ENCODE data around the gene TMEM14B.

The TMEM14B gene

GRCh38 chr6:10759884-10760329 lies 12.3 kb downstream of the TMEM14B start:
- CTCF ChIA-PET, result interaction anchor here (0.6 to 0.8 kb wide), 4 partner anchors 20 to 329 kb away, joined by 3 to 6 read pairs (median 4); no protein-coding TSS in a partner anchor
- POLR2A ChIA-PET (ENCODE audit: low non-redundant PET), result interaction anchor here (0.5 kb wide), 1 partner anchor 65 kb away, joined by 6 read pairs; the partner anchor contains the start of gene PAK1IP1
- peak; percentile 89 for DNase-seq (ENCODE audit: low spot score)
- no peak for TF ChIP-seq CTCF (conservative IDR thresholded peaks at IDR 0.05; ENCODE audit: low read depth)
- H3K27ac ChIP-seq, result peak overlapping the region; percentile 85

GRCh38 chr6:10763006-10763405 lies 15.4 kb downstream of the TMEM14B start:
- CTCF ChIA-PET, result interaction anchor here (0.7 to 0.9 kb wide), 2 partner anchors 11 to 38 kb away, joined by 3 read pairs; no protein-coding TSS in a partner anchor

GRCh38 chr6:10769419-10769818 lies 21.8 kb downstream of the TMEM14B start:
- ChIA-PET POLR2A (ENCODE audit: low non-redundant PET) (no interaction called here), CTCF (interaction anchor here (1.2 kb wide), 1 partner anchor 8 kb away, joined by 3 read pairs; no protein-coding TSS in a partner anchor)
- DNase-seq (ENCODE audit: low spot score), result no peak
- H3K27ac ChIP-seq, result no peak overlapping the region
- TF ChIP-seq CTCF (conservative IDR thresholded peaks at IDR 0.05; ENCODE audit: low read depth), result no peak

More at GRCh38 chr6:10763006-10763405, 15.4 kb downstream of the TMEM14B start:
- POLR2A ChIA-PET (ENCODE audit: low non-redundant PET), result no interaction called here
- no peak overlapping the region for H3K27ac ChIP-seq
- DNase-seq (ENCODE audit: low spot score), result no peak
- TF ChIP-seq CTCF (conservative IDR thresholded peaks at IDR 0.05; ENCODE audit: low read depth), result no peak

GRCh38 chr6:10771371-10771894 lies 23.8 kb downstream of the TMEM14B start:
- no peak for TF ChIP-seq CTCF (conservative IDR thresholded peaks at IDR 0.05; ENCODE audit: low read depth)
- no peak for DNase-seq (ENCODE audit: low spot score)
- CTCF ChIA-PET, result no interaction called here
- POLR2A ChIA-PET (ENCODE audit: low non-redundant PET), result no interaction called here
- no peak overlapping the region for H3K27ac ChIP-seq

GRCh38 chr6:10778230-10778629 lies 30.6 kb downstream of the TMEM14B start:
- DNase-seq (ENCODE audit: low spot score), result no peak
- CTCF ChIA-PET, result no interaction called here

GRCh38 chr6:10779076-10779475 lies 31.5 kb downstream of the TMEM14B start:
- ChIA-PET CTCF (interaction anchor here (0.8 kb wide), 1 partner anchor 22 kb away, joined by 6 read pairs; no protein-coding TSS in a partner anchor), POLR2A (ENCODE audit: low non-redundant PET) (interaction anchor here (0.5 kb wide), 1 partner anchor 85 kb away, joined by 3 read pairs; no protein-coding TSS in a partner anchor)
- no peak overlapping the region for H3K27ac ChIP-seq

More at GRCh38 chr6:10778230-10778629, 30.6 kb downstream of the TMEM14B start:
- POLR2A ChIA-PET (ENCODE audit: low non-redundant PET), result no interaction called here
- H3K27ac ChIP-seq, result no peak overlapping the region
- no peak for TF ChIP-seq CTCF (conservative IDR thresholded peaks at IDR 0.05; ENCODE audit: low read depth)

More at GRCh38 chr6:10779076-10779475, 31.5 kb downstream of the TMEM14B start:
- TF ChIP-seq CTCF (conservative IDR thresholded peaks at IDR 0.05; ENCODE audit: low read depth), result no peak
- DNase-seq (ENCODE audit: low spot score), result no peak
